DLD1 (cell line): ENCODE measurements around the gene CETN3.

Experiments
- in situ Hi-C: cut with HindIII; loops from 2 replicates; pipeline ENCODE4 v1.10.0; 2017; ENCODE audit warnings: low sequenced_read_pairs

CETN3 gene

DNA sequence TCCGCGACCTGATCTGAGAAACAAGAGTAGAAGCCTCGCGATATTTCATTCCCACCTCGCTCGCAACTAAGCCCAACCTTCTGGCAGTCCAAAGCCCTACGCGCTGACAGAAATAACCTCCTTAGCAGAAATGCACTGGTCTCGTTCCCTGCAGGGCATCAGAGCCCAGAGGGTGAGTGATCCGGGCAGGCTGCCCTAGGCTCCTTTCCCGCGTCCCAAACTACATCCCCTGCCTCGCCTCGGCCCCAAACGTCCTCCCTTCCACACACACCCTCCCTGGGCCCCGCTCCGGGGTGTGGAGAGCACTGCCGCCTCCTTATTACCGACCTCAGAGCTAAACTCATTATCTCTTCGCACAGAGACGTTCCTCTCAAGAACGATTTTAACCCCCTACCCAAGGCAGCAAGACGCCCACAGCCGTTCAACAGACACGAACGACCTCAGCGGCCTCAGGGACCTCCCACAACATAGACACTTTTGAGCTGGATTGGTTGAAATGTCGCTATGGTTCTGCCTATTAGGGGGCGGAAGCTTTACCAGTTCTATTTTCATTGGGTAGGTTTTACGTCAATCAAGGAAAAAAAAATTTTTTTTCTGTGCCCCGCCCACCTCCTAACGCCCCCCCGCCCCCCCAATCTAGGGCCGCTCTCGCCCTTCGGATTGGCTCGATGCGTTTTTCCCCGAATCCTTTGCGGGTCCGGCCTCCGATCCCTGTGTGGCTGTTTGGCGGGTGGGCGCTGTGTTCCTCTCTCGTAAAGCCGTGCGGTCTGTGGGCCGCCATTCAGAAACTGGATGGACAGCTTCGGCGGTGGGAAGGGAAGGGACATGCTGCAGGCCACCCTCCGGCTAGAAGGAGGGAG lies at the start of gene CETN3:
Gene CETN3 (minus strand): TSS at position 439 of the 860 bp plus-strand sequence. CDS start 95 bp downstream, at position 344.
- in situ Hi-C loops, result no loop called here

GRCh38 chr5:90446961-90447360 lies 37.4 kb upstream of the CETN3 start:
- in situ Hi-C loops, result no loop called here

DNA sequence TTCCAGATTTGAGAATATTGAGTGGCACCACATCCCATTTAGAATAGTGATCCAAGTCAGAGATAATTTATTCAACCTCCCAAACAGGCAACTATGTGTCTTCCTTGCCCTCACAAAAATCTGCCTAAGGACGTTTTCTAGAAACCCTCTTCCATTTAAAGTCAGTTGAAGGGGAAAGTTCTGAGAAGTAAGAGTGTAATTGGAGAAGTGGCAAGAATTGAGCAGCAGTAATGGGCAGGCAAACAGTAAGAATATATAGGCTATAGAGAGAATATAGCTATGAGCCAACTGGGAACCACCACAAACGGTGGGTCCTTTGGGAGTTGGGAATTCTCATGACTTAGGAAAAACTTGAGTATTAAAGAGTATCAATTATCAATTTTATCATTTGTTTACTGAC lies 31.1 kb upstream of the CETN3 start:
- in situ Hi-C loops, result no loop called here

- in situ Hi-C loops, result no loop called here
These were observed 28.5 kb upstream of the CETN3 start for GRCh38 chr5:90438100-90438499.

- in situ Hi-C loops, result no loop called here
These were observed 28.1 kb upstream of the CETN3 start for GRCh38 chr5:90437663-90438062.

- in situ Hi-C loops, result no loop called here
These were observed 24.7 kb upstream of the CETN3 start for GRCh38 chr5:90434116-90434714.

GRCh38 chr5:90424245-90424644 lies 14.7 kb upstream of the CETN3 start:
- in situ Hi-C loops, result no loop called here

DNA sequence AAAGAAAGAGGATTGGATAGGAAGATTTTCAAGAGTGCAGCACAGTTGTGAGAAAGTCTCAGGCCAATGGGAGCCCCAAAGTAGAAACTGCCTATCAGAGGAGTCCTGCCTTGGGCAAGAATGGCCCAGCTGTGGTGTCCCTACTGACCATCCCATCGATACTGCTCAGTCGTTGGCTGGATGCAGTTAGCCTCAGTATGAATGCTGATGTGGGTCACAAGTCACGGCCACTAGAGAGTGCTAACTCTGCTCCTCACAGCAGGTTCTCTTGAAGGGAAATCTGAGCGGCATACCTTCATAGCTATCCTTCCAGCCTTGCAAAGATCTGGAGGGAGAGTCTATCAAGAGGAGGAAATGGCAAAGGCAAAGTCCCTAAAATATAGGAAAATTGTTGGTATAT lies 11.6 kb upstream of the CETN3 start:
- in situ Hi-C loops, result no loop called here

- in situ Hi-C loops, result no loop called here
These were observed 8.7 kb upstream of the CETN3 start for GRCh38 chr5:90418214-90418613.

DNA sequence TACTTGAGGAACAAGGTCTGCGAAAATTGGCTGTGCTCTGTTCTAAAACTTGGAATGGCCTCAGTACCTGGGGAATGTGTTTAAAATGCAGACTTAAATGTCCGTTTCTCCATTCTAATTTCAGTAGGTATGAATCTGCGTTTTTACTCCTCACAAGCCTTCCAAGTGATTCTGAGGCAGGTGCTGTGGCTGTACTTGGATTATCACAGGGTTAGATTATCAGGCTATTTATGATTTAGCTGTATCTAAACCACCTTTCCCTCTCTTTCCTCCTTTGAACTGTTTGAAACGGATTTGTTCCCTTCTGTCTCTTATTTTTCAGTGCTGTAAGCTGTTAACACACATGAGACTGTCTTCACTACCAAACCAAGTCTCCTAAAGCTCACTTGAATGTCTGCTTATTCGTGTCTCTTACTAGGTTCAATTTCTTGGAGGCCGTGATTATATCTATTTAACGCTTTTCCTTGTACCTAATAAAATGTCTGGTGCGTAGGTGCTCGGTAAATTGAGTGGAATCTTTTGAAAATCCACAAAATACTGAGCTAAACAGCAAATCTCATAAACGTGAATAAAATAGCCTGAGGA lies 714 bp upstream of the CETN3 start:
- in situ Hi-C loops, result no loop called here

DNA sequence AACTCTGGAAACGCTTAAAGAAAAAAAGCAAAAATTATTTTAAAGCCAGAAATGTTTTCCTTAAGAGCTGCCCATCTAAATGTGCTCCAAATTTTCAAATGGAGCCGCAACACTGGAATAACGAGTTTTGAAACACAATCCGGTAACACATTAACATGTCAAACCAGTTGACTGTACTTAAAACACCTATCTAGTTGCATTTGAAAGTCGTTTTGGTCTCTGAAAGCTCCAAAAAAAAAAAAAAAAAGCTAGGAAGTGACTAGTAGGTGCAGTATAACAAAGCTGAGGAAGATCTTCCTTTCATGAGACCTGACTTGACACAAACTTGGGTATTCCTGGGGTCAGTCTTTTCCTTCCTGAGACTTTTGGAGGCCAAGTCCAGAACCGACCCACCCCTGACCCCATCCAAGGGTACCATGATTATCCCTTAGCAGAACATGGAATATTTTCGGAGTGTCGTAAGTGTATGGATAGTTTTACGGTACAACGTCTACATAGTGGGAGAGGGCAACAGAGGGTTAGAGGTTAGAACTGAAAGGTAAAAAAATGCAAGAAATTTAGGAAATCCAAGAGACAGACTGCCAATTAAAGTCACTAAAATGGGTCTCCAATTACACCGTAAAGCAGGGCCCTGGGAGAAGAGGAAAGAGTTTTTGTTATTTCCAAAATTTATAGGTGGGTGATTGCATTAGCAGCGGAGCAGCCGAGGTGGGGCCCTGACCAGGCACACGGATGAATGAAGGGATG lies 812 bp downstream of the CETN3 start:
- in situ Hi-C loops, result no loop called here

DNA sequence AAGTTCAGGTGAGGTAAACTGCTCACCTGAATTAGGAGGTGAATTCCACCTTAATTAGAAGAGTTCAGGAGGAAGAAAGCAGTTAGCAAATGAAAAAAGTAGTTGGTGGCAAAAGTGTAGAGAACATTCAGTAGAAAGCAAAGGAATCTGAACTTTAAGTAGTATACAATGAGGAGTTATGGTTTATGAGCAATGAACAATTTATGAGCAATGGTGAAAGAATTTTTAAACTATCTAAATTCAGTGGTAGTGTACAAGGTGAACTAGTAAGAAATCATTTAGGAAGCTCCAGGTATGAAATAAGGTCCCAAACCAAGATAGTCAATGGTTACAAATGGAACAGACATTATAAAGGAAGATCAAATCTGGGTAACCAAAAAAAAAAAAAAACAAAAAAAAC lies 3.1 kb downstream of the CETN3 start:
- in situ Hi-C loops, result no loop called here

GRCh38 chr5:90402521-90403255 lies 6.9 kb downstream of the CETN3 start:
- in situ Hi-C loops, result no loop called here

DNA sequence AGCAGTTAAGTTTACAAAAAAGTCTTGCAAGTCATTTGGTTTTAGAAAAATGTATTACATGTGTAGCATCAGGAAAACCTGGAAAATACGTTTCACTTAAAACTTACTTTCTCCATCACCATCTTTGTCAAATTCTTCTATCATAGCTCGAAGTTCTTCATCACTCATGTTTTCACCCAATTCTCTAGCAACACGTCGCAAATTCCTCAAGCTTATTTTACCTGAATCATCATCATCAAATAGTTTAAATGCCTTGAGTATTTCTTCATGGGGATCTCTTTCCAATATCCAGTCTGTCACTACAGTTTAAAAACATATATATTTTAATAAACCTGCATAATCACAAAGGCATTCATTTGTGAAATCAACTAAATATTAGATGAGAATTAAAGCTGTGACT lies 10.3 kb downstream of the CETN3 start:
- in situ Hi-C loops, result no loop called here

DNA sequence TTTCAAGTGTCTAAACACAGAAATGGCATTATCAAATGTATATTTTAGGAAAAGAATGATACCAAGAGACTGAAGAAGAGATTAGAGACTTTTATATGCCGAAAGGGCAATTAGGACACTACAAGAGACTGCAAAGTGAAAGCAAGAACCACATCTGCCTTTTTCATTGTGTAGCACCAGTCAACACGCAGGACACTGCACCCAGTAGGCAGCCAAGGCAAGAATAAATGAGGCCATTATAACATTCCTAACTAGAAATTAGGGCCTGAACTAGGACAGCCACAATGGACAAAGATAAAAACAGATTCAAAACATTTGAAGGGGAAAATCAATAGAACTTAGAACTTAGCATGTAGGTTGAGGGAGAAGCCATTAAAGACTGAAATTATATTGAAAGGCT lies 10.8 kb downstream of the CETN3 start:
- in situ Hi-C loops, result no loop called here

DNA sequence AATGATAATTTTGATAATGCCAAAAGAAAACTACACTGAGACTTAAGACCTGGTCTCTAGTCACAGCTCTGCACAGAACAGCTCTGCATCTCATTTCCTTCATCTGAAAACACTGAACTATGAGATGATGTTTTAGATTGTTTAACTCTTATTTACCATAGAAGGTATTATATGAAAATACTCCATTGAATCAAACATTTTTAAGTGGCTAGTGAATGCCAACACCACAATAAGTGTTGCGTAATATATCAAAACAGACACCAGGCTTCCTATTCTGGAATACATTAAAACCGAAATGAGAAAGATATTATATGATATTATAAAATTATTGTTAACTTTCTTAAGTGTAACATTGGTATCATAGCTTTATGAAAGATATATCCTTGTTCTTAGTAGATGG lies 14.6 kb downstream of the CETN3 start:
- in situ Hi-C loops, result no loop called here

DNA sequence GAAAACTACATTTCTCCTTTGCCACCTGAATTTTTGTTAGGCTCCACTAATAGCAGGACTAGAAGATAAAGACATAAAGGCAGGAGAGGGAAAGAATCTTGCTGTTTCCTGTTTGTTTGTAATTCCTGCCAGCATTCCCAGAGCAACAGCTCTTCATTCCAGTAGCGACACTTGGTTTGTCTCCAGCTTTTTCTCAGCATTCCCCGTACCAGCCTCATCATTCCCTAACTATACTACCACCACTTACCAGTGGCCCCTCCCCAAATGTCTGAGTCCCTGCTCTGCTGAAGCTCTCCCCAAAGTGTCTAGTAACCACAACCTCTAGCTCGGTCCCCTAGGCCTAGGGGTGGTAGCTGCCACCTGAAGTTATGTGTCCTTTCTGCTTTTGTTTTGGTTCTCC lies 18.6 kb downstream of the CETN3 start:
- in situ Hi-C loops, result no loop called here

- in situ Hi-C loops, result no loop called here
These were observed 19.2 kb downstream of the CETN3 start for GRCh38 chr5:90390326-90390725.

DNA sequence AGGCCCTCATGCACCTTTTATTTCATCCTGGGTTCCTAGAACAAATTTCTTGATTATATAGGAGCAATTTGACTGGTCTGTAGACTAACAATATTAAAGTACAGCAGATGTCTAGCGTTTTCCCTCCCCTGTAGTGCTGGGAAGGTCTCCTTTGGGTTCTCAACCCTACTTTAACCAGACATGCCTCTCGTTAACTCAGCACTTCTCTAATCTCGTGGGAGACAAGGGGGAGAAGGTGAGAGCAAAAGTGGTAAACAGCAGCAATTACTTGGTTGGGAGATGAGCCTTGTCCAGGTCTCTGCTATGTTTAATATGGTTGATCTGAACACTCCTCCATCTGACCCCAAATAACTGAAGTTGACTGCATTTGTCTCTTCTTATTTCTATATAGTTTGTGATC lies 22.0 kb downstream of the CETN3 start:
- in situ Hi-C loops, result no loop called here

DNA sequence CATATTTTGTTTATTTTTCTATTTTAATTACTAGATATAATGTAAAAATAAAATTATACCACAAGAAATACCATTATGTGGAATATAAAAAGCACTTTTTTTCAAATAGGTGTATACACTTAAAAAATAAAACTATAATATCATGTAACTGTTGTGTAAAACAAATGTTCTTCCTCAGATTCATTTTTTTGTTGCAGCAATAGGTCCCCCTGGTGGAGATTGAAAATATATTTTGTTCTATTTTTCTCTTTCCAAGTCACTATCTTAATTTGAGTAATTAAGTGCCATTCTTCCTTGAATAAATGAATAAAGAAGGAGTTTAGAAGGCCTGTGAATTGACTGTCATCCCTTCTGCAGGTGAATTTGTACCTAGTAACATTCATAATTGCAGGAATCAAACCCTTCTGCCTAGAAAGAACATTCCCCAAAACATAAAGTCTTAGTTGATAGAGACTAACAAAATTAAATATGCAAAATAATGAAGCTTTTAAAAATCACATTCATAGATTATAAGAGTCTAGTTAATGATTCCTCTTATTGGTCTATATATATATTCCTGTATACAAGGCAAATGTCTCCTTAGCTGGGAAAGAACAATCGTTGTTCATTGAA lies 23.4 kb downstream of the CETN3 start:
- in situ Hi-C loops, result no loop called here
